NCI-H128 (cell line): ENCODE data around the gene RANBP3.
"Not testable (repeated sequence)": the region's sequence is repeated elsewhere in the genome, so short reads cannot be mapped to it uniquely, and the experiment has no call there.

ENCODE experiments used
- DNase-seq: peaks from one replicate; lab custom pipeline; 2025; ENCODE audit not compliant: unreplicated experiment; lab: John Stamatoyannopoulos, UW

Gene RANBP3

DNA sequence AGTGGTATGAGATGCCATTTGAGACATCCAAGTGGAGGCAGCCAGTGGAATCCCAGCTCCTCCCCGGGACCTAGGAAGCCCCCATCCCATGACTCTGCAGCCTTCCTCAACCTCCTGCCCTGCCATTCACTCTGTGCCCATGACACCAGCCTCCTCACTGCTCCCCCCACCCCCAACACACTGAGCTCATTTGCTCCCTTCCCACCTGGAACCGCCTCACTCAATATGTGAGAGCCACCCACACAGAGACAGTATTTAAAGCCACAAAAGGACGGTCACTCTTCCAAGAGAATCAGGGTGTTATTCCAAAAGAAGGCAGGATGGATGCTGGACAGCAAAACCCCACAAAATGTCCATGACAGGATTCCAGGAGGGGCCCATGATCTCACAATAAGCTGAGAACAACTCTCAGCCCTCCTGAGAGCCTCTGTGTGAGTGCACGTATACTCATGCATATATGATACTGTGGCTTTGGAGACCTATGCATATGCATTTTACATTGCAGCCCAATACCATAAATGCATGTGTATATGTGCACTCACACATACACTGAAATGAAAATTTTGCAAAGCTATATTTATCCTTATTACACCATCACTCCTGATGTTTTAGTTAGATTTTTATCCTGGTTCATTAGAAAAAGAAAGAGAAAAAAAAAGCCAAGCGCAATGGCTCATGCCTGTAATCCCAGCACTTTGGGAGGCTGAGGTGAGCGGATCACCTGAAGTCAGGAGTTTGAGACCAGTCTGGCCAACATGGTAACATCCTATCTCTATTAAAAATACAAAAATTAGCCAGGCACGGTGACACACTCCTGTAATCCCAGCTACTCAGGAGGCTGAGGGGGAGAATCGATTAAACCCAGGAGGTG, 10.8 kb upstream of the RANBP3 start:
- peak; percentile 9 for DNase-seq

DNA sequence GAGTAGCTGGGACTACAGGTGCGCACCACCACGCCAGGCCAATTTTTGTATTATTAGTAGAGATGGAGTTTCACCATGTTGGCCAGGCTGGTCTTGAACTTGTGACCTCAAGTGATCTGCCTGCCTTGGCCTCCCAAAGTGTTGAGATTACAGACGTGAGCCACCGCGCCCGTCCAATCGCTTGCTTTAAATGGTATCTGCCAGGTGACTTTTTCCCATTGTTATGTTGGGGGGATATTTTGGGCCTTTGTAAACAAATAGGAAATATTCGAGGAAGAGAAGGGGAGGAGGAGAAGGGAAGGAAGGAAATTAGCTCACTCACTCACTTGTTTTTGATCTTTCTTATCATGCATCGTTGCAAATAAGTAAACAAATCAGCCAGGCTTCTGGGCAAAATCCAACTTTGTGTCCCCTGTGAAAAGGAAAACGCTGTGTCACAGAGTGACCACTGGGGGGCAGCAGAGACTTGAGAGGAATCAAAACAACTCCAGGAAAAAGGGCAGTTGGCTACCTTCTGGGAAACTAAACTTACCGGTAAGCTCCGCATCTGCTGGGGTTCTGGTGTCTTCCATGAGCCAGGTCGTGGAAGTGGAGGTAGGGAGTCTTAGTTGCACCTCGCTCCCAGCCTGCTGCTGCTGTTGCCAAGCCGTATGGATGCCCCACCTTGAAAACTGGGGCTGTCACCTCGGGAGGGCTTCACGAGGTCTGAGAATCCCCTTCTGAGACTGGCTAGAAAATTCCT, 9.3 kb upstream of the RANBP3 start:
- peak; percentile 86 for DNase-seq

DNA sequence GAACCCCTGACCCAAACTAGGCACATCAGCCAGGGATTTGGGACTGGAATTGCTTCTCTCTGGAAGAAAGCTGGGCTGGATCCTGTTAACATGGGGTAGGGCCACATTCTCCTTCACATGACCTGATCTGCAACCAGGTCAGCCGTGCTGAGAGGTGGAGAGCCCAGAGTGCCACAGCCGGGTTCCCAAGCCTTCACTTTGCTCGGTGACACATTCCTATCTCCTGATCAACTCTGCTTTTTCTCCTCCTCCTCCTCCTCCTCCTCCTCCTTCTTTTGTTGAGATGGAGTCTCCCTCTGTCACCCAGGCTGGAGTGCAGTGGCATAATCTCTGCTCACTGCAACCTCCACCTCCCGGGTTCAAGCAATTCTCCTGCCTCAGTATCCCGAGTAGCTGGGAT, 7.9 kb upstream of the RANBP3 start:
- DNase-seq = not testable (repeated sequence)

DNA sequence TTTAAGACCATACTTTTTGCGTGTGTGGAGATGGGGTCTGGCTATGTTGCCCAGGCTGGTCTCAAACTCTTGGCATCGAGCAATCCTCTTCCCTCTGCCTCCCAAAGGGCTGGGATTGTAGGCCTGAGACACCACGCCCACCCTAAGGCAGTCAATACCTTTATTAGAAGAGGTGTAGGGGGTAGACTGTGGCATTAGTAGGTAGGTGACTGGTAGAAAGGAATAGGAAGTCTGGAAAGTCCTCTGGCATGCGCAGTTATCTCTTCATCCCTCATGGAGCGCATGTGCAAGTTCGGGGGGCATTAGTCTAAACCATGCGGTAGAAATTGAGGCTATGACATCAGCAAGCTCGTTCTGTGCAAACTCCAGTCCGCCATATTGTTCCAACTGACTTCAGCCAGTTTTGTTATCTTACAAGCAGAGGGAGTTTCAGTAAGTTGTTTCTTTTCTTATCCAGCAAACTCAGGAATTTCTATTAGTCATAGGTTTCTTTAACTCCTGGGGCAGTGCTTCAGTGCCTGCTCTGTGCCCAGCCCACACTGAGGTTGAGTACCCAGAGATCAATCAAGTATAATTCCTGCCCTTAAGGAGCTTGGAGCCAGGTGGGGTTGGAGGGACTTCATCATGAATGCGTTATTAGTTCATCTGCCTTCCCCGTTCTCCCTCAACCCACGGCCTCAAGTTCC, 7.3 kb upstream of the RANBP3 start:
- no peak for DNase-seq

DNA sequence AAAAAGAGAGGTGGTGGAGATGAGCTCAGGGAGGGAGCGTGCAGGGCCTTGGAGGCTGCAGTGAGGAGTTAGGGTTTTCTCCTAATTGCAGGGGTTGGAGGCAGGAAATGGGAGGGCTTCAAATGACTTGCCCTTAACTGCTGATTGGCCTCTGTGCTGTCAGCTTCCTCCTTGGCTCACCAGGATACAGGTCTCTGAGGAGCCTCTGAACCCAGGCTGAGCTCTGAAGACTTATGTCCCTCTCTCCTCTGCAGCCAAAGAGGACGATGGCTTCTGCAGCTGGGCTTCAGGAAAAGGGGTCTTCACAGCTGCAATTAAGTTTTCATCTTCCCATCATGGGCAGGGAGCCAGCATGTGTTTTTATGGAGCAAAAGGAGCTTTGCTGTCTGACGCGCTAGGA, 6.7 kb upstream of the RANBP3 start:
- DNase-seq = no peak

DNA sequence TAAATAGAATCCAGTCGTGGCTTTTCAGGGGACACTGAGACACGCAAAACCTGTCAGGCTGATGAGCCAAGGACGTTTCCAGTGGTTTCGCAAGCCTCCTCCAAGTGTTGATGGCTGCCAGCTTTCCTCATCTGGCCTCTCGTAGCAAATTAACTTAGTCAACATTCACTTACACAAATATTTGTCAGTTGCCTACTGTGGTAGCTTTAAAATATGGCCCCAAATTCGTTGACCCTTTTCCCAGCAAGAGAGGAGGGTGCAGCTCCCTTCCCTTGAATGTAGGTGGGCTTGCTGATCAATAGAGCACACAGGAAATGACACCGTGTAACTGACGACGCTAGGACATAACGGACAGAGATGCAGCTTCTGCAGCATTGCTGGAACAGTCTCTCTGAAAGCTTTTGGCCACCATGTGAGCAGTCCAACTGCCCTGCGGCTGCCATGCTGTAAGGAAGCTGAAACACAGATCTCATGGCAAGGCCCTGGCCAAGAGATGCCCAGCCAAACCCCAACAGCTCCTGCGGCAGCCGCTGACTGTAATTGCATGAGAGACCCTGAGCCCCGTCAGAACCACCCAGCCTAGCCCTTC, 5.5 kb upstream of the RANBP3 start:
- no peak for DNase-seq

DNA sequence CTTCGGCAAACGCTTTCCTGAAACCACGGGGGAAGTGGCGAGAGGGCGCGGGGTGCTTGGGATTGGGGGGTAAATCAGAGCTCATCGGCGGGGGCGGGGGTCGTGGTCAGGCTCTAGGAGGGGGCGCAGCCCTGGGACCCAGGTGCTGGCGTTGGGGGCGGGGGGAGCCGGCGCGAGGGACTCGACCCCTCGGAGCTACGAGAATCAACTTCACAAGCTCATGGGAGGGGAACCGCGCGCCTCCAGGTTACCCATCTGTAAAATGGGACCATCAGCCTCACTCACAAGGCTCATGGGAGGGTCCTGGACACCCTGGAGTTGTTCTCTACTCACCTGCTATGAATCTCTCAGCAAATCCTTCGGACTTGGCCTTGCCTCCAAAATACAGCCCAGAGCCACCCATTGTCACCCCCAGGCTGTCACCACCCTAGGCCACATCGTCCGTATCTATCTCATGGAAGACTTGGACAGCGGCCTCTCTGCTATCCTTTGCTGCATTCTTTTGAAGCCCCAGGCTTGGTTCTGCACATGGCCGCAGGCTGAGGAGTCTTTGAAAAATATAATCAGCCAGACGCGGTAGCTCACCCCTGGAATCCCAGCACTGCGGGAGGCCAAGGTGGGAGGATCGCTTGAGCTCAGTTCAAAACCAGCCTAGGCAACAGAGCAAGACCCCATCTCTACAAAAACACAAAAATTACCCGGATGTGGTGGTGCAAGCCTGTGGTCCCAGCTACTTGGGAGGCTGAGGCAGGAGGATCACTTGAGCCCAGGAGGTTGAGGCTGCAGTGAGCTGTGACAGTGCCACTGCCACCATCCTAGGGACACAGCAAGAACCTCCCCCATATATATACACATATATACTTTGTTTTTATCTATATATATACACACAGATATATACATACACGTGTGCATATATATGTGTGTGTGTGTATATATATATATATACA, 939 bp upstream of the RANBP3 start:
- no peak for DNase-seq

DNA sequence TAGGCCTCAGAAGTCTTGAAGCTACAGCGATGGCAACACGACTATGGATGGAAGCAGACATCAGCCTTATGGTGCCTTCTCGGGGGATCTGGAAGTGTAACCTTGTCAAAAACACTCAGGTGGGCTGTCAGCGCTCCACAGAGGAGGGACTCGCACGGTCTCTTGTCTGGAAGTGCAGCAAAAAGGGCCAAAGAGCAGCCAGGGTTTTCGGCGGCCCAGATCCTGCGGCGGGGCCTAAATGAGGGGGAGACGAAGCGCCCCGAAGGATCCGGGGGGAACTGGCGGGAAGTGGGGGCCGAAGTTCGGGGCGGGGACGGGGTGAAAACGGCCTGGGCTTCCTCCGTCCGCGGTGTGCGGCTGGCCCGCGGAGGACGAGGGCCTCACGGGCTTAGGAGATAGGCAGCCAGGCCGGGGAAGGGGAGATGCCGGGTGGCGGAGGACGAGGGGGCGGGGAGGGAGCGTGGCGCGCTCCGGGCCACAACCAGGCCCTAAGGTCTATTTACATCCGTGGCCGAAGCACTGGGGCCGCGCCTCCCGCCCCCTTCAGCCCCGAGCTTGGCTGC, 637 bp downstream of the RANBP3 start:
- DNase-seq = no peak

DNA sequence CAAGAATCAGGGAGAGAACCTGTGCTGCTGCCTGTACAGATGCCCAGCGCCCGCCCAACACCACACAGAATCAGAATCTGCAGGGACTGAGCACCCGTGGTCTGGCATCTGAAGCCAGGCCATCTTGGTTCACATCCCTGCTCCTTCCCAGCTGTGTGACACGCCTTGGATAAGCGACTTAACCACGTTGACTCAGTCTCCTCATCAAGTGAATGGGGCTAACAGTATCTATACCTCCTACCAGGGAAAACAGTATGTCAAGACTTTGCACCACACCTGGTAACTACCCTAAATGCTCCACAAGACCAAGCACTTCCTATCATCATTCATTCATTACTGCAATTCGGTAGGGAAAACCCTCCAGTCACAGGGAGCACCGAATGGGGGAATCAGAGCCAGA, 1.2 kb downstream of the RANBP3 start:
- no peak for DNase-seq

DNA sequence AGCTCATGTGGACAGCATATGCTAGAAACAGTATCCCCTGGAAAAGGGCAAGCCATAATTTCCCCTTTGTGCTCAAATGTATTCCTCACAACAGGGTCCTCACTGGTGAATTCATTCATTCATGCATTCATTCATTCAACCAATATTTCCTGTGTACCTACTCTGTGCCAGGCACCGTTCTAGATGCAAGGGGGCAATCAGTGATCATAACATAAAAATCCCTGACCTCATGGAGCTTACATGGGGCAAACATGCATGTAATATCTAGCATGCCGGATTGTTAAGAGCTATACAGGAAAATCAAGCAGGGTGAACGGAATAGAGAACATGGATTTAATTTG, 2.6 kb downstream of the RANBP3 start:
- DNase-seq = no peak

DNA sequence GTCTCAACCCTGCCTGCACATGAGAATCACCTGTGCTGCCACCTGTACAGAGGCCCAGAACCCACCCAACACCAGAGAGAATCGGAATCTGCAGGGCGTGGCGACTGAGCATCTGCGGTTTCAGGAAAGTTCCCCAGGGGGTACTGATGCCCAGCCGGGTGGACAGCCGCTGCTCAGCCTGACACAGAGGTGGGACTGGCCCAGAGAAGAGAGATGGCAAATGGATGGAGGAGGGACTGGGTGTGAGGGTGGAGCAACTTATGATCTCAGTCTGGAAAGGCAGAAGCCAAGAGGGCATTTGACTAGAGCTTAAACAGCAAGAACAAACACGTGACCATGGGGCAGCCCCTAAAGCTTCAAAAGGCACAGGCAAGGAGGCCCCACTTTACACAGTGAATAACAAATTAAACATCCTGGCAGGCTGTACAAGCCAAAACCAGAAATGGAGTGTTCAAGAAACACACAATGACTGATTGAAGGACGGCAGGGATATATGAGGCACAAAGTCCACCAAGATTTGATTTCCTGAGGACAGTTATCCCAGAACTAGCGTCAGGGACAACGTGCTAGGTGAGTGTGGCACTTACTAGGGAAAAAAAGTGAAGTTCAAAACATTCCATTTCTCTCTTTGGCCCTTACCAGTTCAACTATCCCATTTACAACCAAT, 3.1 kb downstream of the RANBP3 start:
- no peak for DNase-seq

DNA sequence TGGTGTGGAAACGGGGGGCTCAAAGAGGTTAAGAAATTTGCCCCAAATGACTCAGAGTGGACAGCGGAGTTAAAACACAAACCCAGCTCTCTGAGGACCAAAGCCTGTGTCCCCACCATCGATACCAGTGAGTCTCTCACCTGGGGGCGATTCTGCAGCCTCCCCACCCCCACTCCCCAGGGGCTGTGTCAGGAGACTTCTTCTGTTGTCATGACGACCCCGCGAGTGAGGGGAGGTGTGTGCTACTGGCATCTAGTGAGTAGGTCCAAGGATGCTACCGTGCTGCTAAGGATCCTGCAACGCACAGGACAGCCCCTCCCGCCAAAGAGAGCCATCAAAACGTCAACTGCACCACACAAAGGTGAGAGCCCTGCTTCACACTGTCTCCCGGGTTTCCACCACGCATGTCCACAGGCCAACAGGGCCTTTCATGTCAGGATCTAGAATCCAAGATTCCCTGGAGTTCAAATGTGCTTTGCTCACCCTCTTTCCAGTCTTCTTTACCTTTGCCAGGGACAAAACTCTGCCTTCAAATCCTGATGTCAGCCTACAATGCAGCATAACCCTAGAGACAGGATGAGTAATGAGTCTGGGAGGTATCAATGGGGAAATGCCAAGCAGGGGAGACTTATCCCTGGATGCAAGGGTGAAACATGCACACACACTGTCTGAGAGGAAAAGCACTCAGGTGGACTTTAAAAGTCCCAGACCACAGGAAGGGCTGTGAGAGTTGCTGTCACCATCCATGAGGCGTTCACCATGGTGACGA, 3.9 kb downstream of the RANBP3 start:
- no peak for DNase-seq

DNA sequence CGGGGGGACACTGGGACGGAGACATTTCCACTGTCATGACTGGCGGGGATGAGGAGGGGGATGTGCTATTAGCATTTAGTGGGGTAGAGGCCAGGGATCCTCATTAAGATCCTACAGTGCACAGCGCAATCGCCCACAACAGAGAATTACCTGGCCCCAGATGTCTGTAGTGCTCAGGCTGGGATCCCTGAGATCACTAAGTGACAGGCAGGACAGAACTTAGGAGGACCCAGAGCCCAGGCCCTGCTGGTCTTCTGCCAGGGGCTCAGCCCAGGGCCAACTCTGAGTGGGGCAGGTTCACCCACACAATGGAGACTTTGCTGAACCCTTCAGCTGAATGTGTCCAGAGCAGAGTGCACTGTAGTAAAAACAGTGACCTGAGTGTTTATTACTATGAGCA, 4.6 kb downstream of the RANBP3 start:
- DNase-seq = no peak

DNA sequence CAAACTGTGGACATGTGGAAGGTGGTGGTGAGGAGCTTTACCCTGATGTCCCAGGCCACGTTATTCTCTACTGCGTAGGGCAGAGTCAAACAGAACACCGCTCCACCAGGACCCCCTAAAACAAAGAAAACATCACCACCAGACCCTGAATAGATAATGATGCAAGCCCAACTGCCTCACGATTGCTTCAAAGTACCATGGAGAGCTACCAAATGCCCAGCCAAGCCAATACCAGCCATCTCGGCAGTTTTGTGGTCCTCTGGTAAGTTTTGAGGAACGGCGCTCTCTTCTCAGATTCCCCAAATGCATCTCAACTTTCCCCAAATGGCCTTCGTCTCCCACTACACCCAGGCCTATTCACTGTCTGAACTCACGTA, 5.6 kb downstream of the RANBP3 start:
- no peak for DNase-seq

DNA sequence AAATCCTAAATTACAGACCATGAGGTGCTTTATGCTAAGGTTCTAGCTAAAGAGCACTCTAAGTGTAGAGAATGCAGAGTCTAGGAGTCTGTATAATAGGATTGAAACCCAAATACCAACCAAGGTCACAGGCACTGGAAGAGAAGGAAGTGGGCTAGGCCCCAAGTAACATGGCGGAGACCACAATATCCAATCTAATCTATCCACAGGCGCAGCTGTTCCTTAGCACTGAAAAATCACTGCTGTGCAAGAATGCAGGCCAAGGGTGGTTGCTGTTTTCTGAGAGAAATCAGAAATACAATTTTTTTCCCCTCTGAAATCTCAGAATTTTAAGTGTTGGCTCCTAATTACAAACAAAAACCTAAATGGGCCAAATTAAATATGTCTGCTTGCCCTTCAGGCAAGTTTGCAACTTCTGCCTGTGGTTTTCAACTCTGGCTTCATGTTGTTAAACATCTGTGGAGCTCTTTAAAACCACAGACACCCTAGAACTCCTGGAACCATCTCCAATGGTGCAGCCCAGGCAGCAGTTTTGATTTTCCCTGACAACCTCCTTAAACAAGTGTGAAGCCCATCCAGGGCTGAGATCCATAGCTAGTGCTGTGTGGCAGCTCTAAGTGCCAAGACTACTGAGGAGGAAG, 6.1 kb downstream of the RANBP3 start:
- DNase-seq = no peak

DNA sequence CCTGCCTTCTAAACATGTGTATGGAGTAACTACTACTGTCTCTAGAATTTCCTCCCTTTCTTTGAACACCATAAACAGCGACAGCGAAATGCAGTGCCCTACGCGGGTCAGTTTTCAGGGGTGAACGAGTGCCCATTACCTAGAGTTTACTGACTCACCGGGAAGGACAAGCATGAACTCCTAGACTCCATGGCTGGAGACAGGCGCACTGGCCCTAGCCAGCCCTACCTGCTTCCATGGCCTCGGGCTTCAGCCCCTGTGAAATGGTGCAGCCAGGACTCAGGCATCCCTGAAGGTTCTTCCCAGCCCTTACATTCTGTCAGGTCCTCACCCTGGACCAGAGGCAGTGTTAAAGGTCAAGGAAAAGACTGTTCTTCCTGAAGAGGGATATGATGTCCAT, 8.5 kb downstream of the RANBP3 start:
- DNase-seq = no peak

DNA sequence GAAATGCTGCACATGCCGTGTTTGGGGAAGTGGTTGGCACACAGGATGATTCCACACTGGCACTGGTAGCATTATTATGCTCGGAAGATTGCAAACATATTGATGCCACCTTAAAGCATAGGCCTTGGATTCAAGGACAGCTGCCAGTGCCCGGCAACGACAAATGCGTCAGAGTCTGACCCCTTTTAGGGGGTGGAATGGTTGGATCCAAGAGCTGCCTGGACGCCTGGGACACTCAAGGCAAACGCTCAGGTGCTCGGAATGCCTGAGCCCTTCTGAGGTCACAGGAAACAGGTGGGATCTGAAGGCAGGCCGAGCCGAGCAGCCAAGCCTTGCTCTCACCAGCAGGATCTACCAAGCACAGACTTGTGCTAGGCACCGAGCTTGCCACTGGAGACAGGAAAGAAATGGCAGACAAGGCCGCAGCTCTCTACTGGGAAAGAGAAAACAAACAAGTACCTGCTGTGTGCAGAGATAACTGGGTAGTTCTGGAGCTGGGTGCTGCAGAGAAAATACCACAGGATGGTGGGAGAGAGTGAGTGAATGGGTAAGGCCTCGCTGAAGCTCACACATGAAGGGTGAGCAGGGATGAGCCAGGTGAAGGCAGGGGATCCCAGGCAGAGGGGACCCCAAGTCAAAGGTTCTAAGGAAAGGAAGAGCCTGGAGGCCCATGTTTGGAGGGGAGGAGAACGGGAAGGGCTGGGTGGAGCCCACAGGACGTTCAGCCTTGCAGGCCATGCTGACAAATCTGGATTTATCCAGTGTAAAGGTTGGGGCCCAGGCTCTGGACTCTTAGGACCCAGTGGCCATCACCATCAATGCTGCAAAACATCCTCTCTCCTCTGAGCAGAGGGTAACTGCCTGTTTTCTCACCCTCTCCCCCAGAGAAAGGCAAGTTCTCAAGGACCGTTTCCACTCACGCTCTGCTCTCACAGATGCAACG, 9.2 kb downstream of the RANBP3 start:
- DNase-seq = no peak
